ENCODE measurements around the gene HDAC9. TPM values are rescaled to one million over a fixed set of nuclear protein-coding genes. Genes with fewer than 3 reads are reported as not detected.

HDAC9 gene
- total RNA-seq, 4 donors from 2014 or later, result 19.6 to 48.3 (median 28.4) TPM

DNA sequence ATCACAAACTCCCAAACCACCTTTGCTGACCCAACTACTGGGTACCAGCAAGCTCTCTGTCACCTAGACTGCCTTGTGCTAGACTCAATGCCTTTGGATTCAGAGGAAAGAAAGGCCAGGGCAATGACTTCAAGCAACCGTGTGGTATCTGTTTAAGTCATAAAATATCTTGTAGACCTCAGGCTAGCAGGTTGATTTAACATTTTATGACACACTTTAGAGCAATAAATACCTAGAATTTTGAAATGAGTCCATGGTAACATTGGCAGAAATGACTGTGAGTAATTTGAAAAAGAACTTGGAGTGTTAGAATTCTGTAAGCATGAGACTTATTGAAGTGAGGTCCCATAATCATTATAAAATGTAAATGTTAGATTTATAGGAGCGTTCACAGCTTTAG, 534.7 kb downstream of the HDAC9 start:
- TF ChIP-seq, protein P1, sequence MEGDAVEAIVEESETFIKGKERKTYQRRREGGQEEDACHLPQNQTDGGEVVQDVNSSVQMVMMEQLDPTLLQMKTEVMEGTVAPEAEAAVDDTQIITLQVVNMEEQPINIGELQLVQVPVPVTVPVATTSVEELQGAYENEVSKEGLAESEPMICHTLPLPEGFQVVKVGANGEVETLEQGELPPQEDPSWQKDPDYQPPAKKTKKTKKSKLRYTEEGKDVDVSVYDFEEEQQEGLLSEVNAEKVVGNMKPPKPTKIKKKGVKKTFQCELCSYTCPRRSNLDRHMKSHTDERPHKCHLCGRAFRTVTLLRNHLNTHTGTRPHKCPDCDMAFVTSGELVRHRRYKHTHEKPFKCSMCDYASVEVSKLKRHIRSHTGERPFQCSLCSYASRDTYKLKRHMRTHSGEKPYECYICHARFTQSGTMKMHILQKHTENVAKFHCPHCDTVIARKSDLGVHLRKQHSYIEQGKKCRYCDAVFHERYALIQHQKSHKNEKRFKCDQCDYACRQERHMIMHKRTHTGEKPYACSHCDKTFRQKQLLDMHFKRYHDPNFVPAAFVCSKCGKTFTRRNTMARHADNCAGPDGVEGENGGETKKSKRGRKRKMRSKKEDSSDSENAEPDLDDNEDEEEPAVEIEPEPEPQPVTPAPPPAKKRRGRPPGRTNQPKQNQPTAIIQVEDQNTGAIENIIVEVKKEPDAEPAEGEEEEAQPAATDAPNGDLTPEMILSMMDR (IDR thresholded peaks at IDR 0.05; ENCODE audit: low read depth), result no peak

GRCh38 chr7:19051767-19052375, 556.3 kb downstream of the HDAC9 start:
- TF ChIP-seq, protein P1 (IDR thresholded peaks at IDR 0.05; ENCODE audit: low read depth), result no peak

Small RNAs within 50 kb of the gene (small RNA-seq; reads per million reads assigned to genes)
- gene RN7SKP266, result not detected
